ENCODE data around the gene CIRBP.

DNA sequence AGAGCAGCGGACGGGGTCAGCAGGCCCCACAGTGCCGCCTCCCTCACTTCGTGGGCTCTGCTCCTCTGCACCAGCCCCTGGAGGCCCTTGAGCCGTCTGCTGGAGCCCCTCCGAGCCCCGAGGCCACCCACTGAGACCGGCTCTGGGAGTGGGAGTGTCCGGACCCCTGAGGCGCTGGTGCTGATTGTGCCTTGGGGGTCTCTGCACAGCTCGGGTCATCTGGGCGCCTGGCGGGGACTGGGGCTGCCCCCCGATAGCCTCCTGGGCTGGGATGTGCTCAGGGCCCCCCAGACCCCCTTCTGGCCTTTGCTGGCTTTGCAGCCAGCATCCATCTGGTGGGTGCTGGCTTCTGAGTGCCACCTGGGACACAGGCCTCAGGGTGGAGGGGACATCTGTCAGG is 46.7 kb upstream of the CIRBP start:
- TF ChIP-seq, protein P1, sequence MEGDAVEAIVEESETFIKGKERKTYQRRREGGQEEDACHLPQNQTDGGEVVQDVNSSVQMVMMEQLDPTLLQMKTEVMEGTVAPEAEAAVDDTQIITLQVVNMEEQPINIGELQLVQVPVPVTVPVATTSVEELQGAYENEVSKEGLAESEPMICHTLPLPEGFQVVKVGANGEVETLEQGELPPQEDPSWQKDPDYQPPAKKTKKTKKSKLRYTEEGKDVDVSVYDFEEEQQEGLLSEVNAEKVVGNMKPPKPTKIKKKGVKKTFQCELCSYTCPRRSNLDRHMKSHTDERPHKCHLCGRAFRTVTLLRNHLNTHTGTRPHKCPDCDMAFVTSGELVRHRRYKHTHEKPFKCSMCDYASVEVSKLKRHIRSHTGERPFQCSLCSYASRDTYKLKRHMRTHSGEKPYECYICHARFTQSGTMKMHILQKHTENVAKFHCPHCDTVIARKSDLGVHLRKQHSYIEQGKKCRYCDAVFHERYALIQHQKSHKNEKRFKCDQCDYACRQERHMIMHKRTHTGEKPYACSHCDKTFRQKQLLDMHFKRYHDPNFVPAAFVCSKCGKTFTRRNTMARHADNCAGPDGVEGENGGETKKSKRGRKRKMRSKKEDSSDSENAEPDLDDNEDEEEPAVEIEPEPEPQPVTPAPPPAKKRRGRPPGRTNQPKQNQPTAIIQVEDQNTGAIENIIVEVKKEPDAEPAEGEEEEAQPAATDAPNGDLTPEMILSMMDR (IDR thresholded peaks at IDR 0.05) = no peak
- TF ChIP-seq POLR2A (IDR thresholded peaks at IDR 0.05) = no peak
